NOMO-1 treated with dmso at 0.1 percent for 144 hours (cell line): Measurements from ENCODE around the gene UGT2B15.
"Not testable (repeated sequence)": the region's sequence is repeated elsewhere in the genome, so short reads cannot be mapped to it uniquely, and the experiment has no call there.

Experiments used
- DNase-seq: peaks from one replicate; lab custom pipeline; 2025; ENCODE audit not compliant: unreplicated experiment; lab: John Stamatoyannopoulos, UW

Gene UGT2B15

GRCh38 chr4:68670479-68670939 lies at the start of gene UGT2B15:
TSS of gene UGT2B15 (minus strand) at chr4:68670652. CDS start at chr4:68670618, 34 bp downstream.
- not testable (repeated sequence) for DNase-seq

GRCh38 chr4:68719075-68719473 lies 48.6 kb upstream of the UGT2B15 start:
- no peak for DNase-seq

GRCh38 chr4:68718447-68719074 lies 48.1 kb upstream of the UGT2B15 start:
- no peak for DNase-seq

- DNase-seq: no peak
These were observed 47.5 kb upstream of the UGT2B15 start for GRCh38 chr4:68717999-68718398.

- no peak for DNase-seq
These were observed 43.9 kb upstream of the UGT2B15 start for GRCh38 chr4:68714400-68714799.

GRCh38 chr4:68712207-68712606 lies 41.8 kb upstream of the UGT2B15 start:
- no peak for DNase-seq

GRCh38 chr4:68708566-68708965 lies 38.1 kb upstream of the UGT2B15 start:
- no peak for DNase-seq

- DNase-seq: not testable (repeated sequence)
These were observed 32.7 kb upstream of the UGT2B15 start for GRCh38 chr4:68703168-68703567.

GRCh38 chr4:68700152-68700551 lies 29.7 kb upstream of the UGT2B15 start:
- no peak for DNase-seq

GRCh38 chr4:68693325-68694075 lies 23.0 kb upstream of the UGT2B15 start:
- DNase-seq: no peak

GRCh38 chr4:68691186-68691585 lies 20.7 kb upstream of the UGT2B15 start:
- no peak for DNase-seq

GRCh38 chr4:68683034-68683433 lies 12.6 kb upstream of the UGT2B15 start:
- no peak for DNase-seq

GRCh38 chr4:68681298-68681697 lies 10.8 kb upstream of the UGT2B15 start:
- not testable (repeated sequence) for DNase-seq

GRCh38 chr4:68673143-68673542 lies 2.7 kb upstream of the UGT2B15 start:
- DNase-seq: no peak

GRCh38 chr4:68671217-68671616 lies 765 bp upstream of the UGT2B15 start:
- not testable (repeated sequence) for DNase-seq

GRCh38 chr4:68668537-68669163 lies 1.8 kb downstream of the UGT2B15 start:
- not testable (repeated sequence) for DNase-seq

GRCh38 chr4:68667551-68667950 lies 2.9 kb downstream of the UGT2B15 start:
- not testable (repeated sequence) for DNase-seq

- not testable (repeated sequence) for DNase-seq
These were observed 5.7 kb downstream of the UGT2B15 start for GRCh38 chr4:68664721-68665120.

GRCh38 chr4:68662836-68663574 lies 7.4 kb downstream of the UGT2B15 start:
- DNase-seq: not testable (repeated sequence)

- no peak for DNase-seq
These were observed 11.8 kb downstream of the UGT2B15 start for GRCh38 chr4:68658672-68659071.

- DNase-seq: not testable (repeated sequence)
These were observed 13.3 kb downstream of the UGT2B15 start for GRCh38 chr4:68657022-68657594.
